Smooth muscle cell (in vitro differentiated cells): ENCODE results near the gene UCN2. TPM values are rescaled to one million over a fixed set of nuclear protein-coding genes. Genes with fewer than 3 reads are reported as not detected.

ENCODE experiments used
- DNase-seq: peaks from one replicate; lab custom pipeline; 2025; ENCODE audit not compliant: unreplicated experiment; lab: John Stamatoyannopoulos, UW
- H2AFZ ChIP-seq: fragments of 200-600 bp; sonication (generic); 2 replicates; pipeline ENCODE4 v1.6.0; 2016; ENCODE audit warnings: antibody characterized with exemption, low read depth, mild to moderate bottlenecking
- H3F3A ChIP-seq: fragments of 200-600 bp; sonication (generic); 2 replicates; pipeline ENCODE4 v1.6.0; 2017; ENCODE audit warnings: antibody characterized with exemption, low read depth
- H3K27ac ChIP-seq: fragments of 200-600 bp; sonication (generic); 2 replicates; pipeline ENCODE4 v1.5.1; 2016; ENCODE audit warnings: low read depth, mild to moderate bottlenecking
- H3K27me3 ChIP-seq: fragments of 200-600 bp; sonication (generic); 2 replicates; pipeline ENCODE4 v1.6.1; 2016; ENCODE audit warnings: low read depth, mild to moderate bottlenecking
- H3K36me3 ChIP-seq: fragments of 200-600 bp; sonication (generic); 2 replicates; pipeline ENCODE4 v1.5.1; 2016; ENCODE audit warnings: low read depth
- H3K4me1 ChIP-seq: fragments of 200-600 bp; sonication (generic); 2 replicates; pipeline ENCODE4 v1.5.1; 2016; ENCODE audit warnings: low read depth
- H3K4me2 ChIP-seq: fragments of 200-600 bp; sonication (generic); 2 replicates; pipeline ENCODE4 v1.6.0; 2016; ENCODE audit warnings: mild to moderate bottlenecking
- H3K4me3 ChIP-seq: fragments of 200-600 bp; sonication (generic); 2 replicates; pipeline ENCODE4 v1.5.1; 2016; ENCODE audit warnings: mild to moderate bottlenecking
- H3K79me2 ChIP-seq: fragments of 200-600 bp; sonication (generic); 2 replicates; pipeline ENCODE4 v1.6.0; 2016; ENCODE audit warnings: low read depth, mild to moderate bottlenecking
- H3K9ac ChIP-seq: fragments of 200-600 bp; sonication (generic); 2 replicates; pipeline ENCODE4 v1.6.0; 2016; ENCODE audit warnings: low read depth
- H3K9me3 ChIP-seq: fragments of 200-600 bp; sonication (generic); replicated peaks from 2 replicates; pipeline ENCODE4 v1.5.1; 2016; ENCODE audit warnings: low read depth
- H4K20me1 ChIP-seq: fragments of 200-600 bp; sonication (generic); 2 replicates; pipeline ENCODE4 v1.6.0; 2016; ENCODE audit warnings: low read depth
- CTCF ChIP-seq: fragments of 200-600 bp; sonication (generic); IDR thresholded peaks from 2 replicates; pipeline ENCODE4 v1.5.1; 2017; ENCODE audit warnings: borderline replicate concordance, mild to moderate bottlenecking, antibody characterized with exemption; ENCODE audit not compliant: insufficient read depth, poor library complexity, severe bottlenecking
- WGBS: methylation state at CpG from one replicate; pipeline ENCODE4 v1.1.7; 2016; ENCODE audit warnings: low lambda C conversion rate; 5-methylcytosine and 5-hydroxymethylcytosine counted together
- polyA plus RNA-seq: library from polyadenylated mRNA; unstranded; fragments of >200 nt; fragmentation: Nextera tagmentation; extraction: Ambion mirVana; gene quantifications from 2 replicates; pipeline ENCODE4 v1.2.1, GENCODE V29; 2016
- total RNA-seq: library from RNA; depleted of rRNA; stranded (reverse); fragments of >200 nt; gene quantifications from 2 replicates; pipeline ENCODE4 v1.2.3, GENCODE V29; 2014

Gene UCN2
- total and polyA plus RNA-seq, 2 experiments from 2014 or later, result 4.3 to 7.0 TPM

GRCh38 chr3:48595526-48596121, 32.0 kb upstream of the UCN2 start:
- H3K9me3 ChIP-seq, result no peaks in the 10 kb centered on the region
- H2AFZ ChIP-seq, result no peak overlapping the region
- no peaks in the 10 kb centered on the region for H3K36me3 ChIP-seq
- peak; percentile 52 for DNase-seq
- H3K4me1 ChIP-seq, result peaks cover 20% of the 10 kb centered on the region
- peaks cover 27% of the 10 kb centered on the region for H4K20me1 ChIP-seq
- peak overlapping the region; percentile 100 for H3K27ac ChIP-seq
- H3K9ac ChIP-seq, result peak overlapping the region; percentile 91
- no peaks in the 10 kb centered on the region for H3K27me3 ChIP-seq
- no peak for TF ChIP-seq CTCF
- peaks cover 15% of the 10 kb centered on the region for H3K79me2 ChIP-seq
- peaks cover 36% of the 10 kb centered on the region for H3F3A ChIP-seq
- 7% methylated on average over 10 of the region's 10 CpGs for WGBS
- H3K4me3 ChIP-seq, result no peak overlapping the region
- peak overlapping the region; percentile 77 for H3K4me2 ChIP-seq

- DNase-seq, result no peak
- peak within 1 kb of the TSS; percentile 100 for H3K27ac ChIP-seq
- peak within 1 kb of the TSS; percentile 91 for H3K9ac ChIP-seq
- H3K36me3 ChIP-seq, result no peaks in the 10 kb centered on the region
- no peaks in the 10 kb centered on the region for H3K27me3 ChIP-seq
- peaks cover 15% of the 10 kb centered on the region for H3K79me2 ChIP-seq
- 34% methylated on average over 26 of the region's 35 CpGs for WGBS
- H3K4me2 ChIP-seq, result peak within 1 kb of the TSS; percentile 77
- H3K9me3 ChIP-seq, result no peaks in the 10 kb centered on the region
- H3F3A ChIP-seq, result peaks cover 36% of the 10 kb centered on the region
- peak within 1 kb of the TSS; percentile 34 for H3K4me3 ChIP-seq
- peaks cover 32% of the 10 kb centered on the region for H4K20me1 ChIP-seq
- H2AFZ ChIP-seq, result no peak within 1 kb of the TSS
- H3K4me1 ChIP-seq, result peaks cover 20% of the 10 kb centered on the region
- no peak for TF ChIP-seq CTCF
These were observed 31.5 kb upstream of the UCN2 start, which contains the start of gene COL7A1 for GRCh38 chr3:48595075-48595525. COL7A1 (minus strand) TSS chr3:48595329; CDS start chr3:48595159, 170 bp downstream.

- peaks cover 15% of the 10 kb centered on the region for H3K79me2 ChIP-seq
- no peaks in the 10 kb centered on the region for H3K27me3 ChIP-seq
These were observed 31.0 kb upstream of the UCN2 start for GRCh38 chr3:48594417-48595049.

More at GRCh38 chr3:48594417-48595049, 31.0 kb upstream of the UCN2 start:
- DNase-seq, result no peak
- Histone ChIP-seq H3K4me1 (peaks cover 19% of the 10 kb centered on the region), H3K4me2 (peak overlapping the region; percentile 77), H3K9ac (peak overlapping the region; percentile 76), H3K9me3 (no peaks in the 10 kb centered on the region), H4K20me1 (peaks cover 38% of the 10 kb centered on the region), H3K27ac (peak overlapping the region; percentile 100), H3K4me3 (peak overlapping the region; percentile 34), H3F3A (peaks cover 31% of the 10 kb centered on the region), H2AFZ (no peak overlapping the region), H3K36me3 (no peaks in the 10 kb centered on the region)
- 66% methylated on average over 36 of the region's 39 CpGs for WGBS
- TF ChIP-seq CTCF, result no peak
